SK-N-SH treated with all-trans-retinoic acid at 6 μM for 48 hours (cell line): ENCODE measurements around the gene KRTAP5-8.
A peak's percentile ranks its signal among the peaks of the same experiment; 100 is the strongest.
"Not testable (repeated sequence)": the region's sequence is repeated elsewhere in the genome, so short reads cannot be mapped to it uniquely, and the experiment has no call there.

Experiments used
- ATAC-seq: fragments of 200-7000 bp; cut with Tn5 transposase; 3 replicates; pipeline ENCODE4 v1.9.1; 2020; ENCODE audit warnings: mild to moderate bottlenecking, moderate library complexity
- ARNTL ChIP-seq: fragments of 450-650 bp; formaldehyde crosslinking; IDR thresholded peaks from 2 replicates; pipeline ENCODE4 v1.5.0; 2020; ENCODE audit warnings: low read depth, mild to moderate bottlenecking, moderate library complexity, borderline replicate concordance
- BACH2 ChIP-seq: fragments of 250-450 bp; sonication (Bioruptor Pico); IDR thresholded peaks from 2 replicates; pipeline ENCODE4 v1.9.0; 2021; ENCODE audit warnings: mild to moderate bottlenecking, borderline replicate concordance
- CREB5 ChIP-seq: fragments of 250-450 bp; sonication (Bioruptor Pico); IDR thresholded peaks from 2 replicates; pipeline ENCODE4 v1.5.1; 2020; ENCODE audit warnings: low read depth, mild to moderate bottlenecking, moderate library complexity
- CSDC2 ChIP-seq: fragments of 250-450 bp; sonication (Bioruptor Pico); IDR thresholded peaks from 2 replicates; pipeline ENCODE4 v1.5.0; 2020; ENCODE audit warnings: mild to moderate bottlenecking, moderate library complexity
- CSRNP3 ChIP-seq: fragments of 250-450 bp; sonication (Bioruptor Pico); IDR thresholded peaks from 2 replicates; pipeline ENCODE4 v1.5.1; 2021; ENCODE audit warnings: mild to moderate bottlenecking, moderate library complexity
- ESRRG ChIP-seq: fragments of 250-450 bp; sonication (Bioruptor Pico); IDR thresholded peaks from 2 replicates; pipeline ENCODE4 v1.6.1; 2021; ENCODE audit warnings: mild to moderate bottlenecking
- GLIS3 ChIP-seq: fragments of 250-450 bp; sonication (Bioruptor Pico); IDR thresholded peaks from 2 replicates; pipeline ENCODE4 v1.5.0; 2020; ENCODE audit warnings: mild to moderate bottlenecking, moderate library complexity
- ISL1 ChIP-seq: fragments of 250-450 bp; sonication (Bioruptor Pico); IDR thresholded peaks from 2 replicates; pipeline ENCODE4 v2.1.2; 2022; ENCODE audit warnings: mild to moderate bottlenecking, moderate library complexity
- OSR1 ChIP-seq: fragments of 250-450 bp; sonication (Bioruptor Pico); IDR thresholded peaks from 2 replicates; pipeline ENCODE4 v1.8.0; 2022; ENCODE audit warnings: moderate library complexity, mild to moderate bottlenecking, inconsistent platforms
- PATZ1 ChIP-seq: fragments of 250-450 bp; sonication (Bioruptor Pico); IDR thresholded peaks from 2 replicates; pipeline ENCODE4 v1.8.0; 2020; ENCODE audit warnings: mild to moderate bottlenecking, moderate library complexity, borderline replicate concordance
- POU6F1 ChIP-seq: fragments of 250-450 bp; sonication (Bioruptor Pico); IDR thresholded peaks from 2 replicates; pipeline ENCODE4 v1.8.0; 2021; ENCODE audit warnings: low read depth, mild to moderate bottlenecking, moderate library complexity, borderline replicate concordance
- PPARA ChIP-seq: fragments of 250-450 bp; sonication (Bioruptor Pico); IDR thresholded peaks from 2 replicates; pipeline ENCODE4 v1.5.0; 2020; ENCODE audit warnings: mild to moderate bottlenecking, borderline replicate concordance
- RARB ChIP-seq: fragments of 250-450 bp; sonication (Bioruptor Pico); IDR thresholded peaks from 2 replicates; pipeline ENCODE4 v1.8.0; 2021; ENCODE audit warnings: mild to moderate bottlenecking, moderate library complexity
- SNAI2 ChIP-seq: fragments of 250-450 bp; sonication (Bioruptor Pico); IDR thresholded peaks from 2 replicates; pipeline ENCODE4 v1.5.0; 2020; ENCODE audit warnings: mild to moderate bottlenecking, moderate library complexity
- TOX ChIP-seq: fragments of 250-450 bp; sonication (Bioruptor Pico); IDR thresholded peaks from 2 replicates; pipeline ENCODE4 v1.8.0; 2021; ENCODE audit warnings: mild to moderate bottlenecking, moderate library complexity, borderline replicate concordance
- TSHZ2 ChIP-seq: fragments of 250-450 bp; sonication (Bioruptor Pico); IDR thresholded peaks from 2 replicates; pipeline ENCODE4 v1.5.0; 2020; ENCODE audit warnings: mild to moderate bottlenecking, moderate library complexity
- ZFP3 ChIP-seq: fragments of 250-450 bp; sonication (Bioruptor Pico); IDR thresholded peaks from 2 replicates; pipeline ENCODE4 v1.5.0; 2020; ENCODE audit warnings: mild to moderate bottlenecking, moderate library complexity
- ZFP30 ChIP-seq: fragments of 450-650 bp; formaldehyde crosslinking; IDR thresholded peaks from 2 replicates; pipeline ENCODE4 v1.5.0; 2022; ENCODE audit warnings: mild to moderate bottlenecking, moderate library complexity
- ZNF565 ChIP-seq: fragments of 450-650 bp; formaldehyde crosslinking; conservative IDR thresholded peaks from 2 replicates; pipeline ENCODE4 v1.5.0; 2020; ENCODE audit warnings: low read depth, mild to moderate bottlenecking, moderate library complexity
- ZNF70 ChIP-seq: fragments of 450-650 bp; formaldehyde crosslinking; IDR thresholded peaks from 2 replicates; pipeline ENCODE4 v1.5.0; 2020; ENCODE audit warnings: mild to moderate bottlenecking, moderate library complexity
- ZNF8 ChIP-seq: fragments of 450-650 bp; formaldehyde crosslinking; IDR thresholded peaks from 2 replicates; pipeline ENCODE4 v1.5.0; 2020; ENCODE audit warnings: mild to moderate bottlenecking, moderate library complexity

The KRTAP5-8 gene

GRCh38 chr11:71575723-71576424 lies 38.0 kb downstream of the KRTAP5-8 start:
- TF ChIP-seq ZFP3 (CRISPR knock-in tag) (no peak), ARNTL (no peak), ZNF8 (CRISPR knock-in tag) (no peak), ZNF70 (CRISPR knock-in tag) (no peak), PPARA (CRISPR knock-in tag) (no peak), ISL1 (CRISPR knock-in tag) (no peak), POU6F1 (CRISPR knock-in tag) (no peak), CSDC2 (CRISPR knock-in tag) (no peak), GLIS3 (CRISPR knock-in tag) (no peak), TOX (CRISPR knock-in tag) (no peak), TSHZ2 (CRISPR knock-in tag) (no peak), ZNF565 (no peak), BACH2 (CRISPR knock-in tag) (no peak), CREB5 (no peak), OSR1 (CRISPR knock-in tag) (no peak), ZFP30 (CRISPR knock-in tag) (no peak), ESRRG (CRISPR knock-in tag) (no peak), RARB (no peak)
- TF ChIP-seq, all 23 proteins: peak for 0
- no peak for ATAC-seq

- ATAC-seq = not testable (repeated sequence)
Measured at GRCh38 chr11:71576688-71577465, 39.1 kb downstream of the KRTAP5-8 start.

- ATAC-seq = no peak
- TF ChIP-seq ISL1 (CRISPR knock-in tag) (no peak), SNAI2 (CRISPR knock-in tag) (no peak), RARB (no peak)
Measured at GRCh38 chr11:71577469-71578004, 39.7 kb downstream of the KRTAP5-8 start.

GRCh38 chr11:71579513-71579912 lies 41.7 kb downstream of the KRTAP5-8 start:
- not testable (repeated sequence) for ATAC-seq

- ATAC-seq = peak; percentile 94
- TF ChIP-seq ESRRG (CRISPR knock-in tag) = no peak
- no peak for TF ChIP-seq GLIS3 (CRISPR knock-in tag)
- TF ChIP-seq ZNF8 (CRISPR knock-in tag) = no peak
- no peak for TF ChIP-seq RARB
- TF ChIP-seq PATZ1 = no peak
- no peak for TF ChIP-seq CSDC2 (CRISPR knock-in tag)
- TF ChIP-seq CSRNP3 = no peak
- no peak for TF ChIP-seq ZFP30 (CRISPR knock-in tag)
- TF ChIP-seq SNAI2 (CRISPR knock-in tag) = no peak
- TF ChIP-seq OSR1 (CRISPR knock-in tag) = no peak
Measured at GRCh38 chr11:71580057-71581003, 42.5 kb downstream of the KRTAP5-8 start.
